ENCODE measurements around the gene CDK5. TPM values are rescaled to one million over a fixed set of nuclear protein-coding genes. Genes with fewer than 3 reads are reported as not detected.

Gene CDK5
- 82.2 and 88.3 TPM in 2 replicates for polyA plus RNA-seq
- polyA minus RNA-seq = 49.3 and 49.7 TPM in 2 replicates

- peak within 1 kb of the TSS; percentile 95 for H3K27ac ChIP-seq (ENCODE audit: low read length)
- no peak for TF ChIP-seq POLR2AphosphoS5 (IDR thresholded peaks at IDR 0.05)
- TF ChIP-seq RAD21 (conservative IDR thresholded peaks at IDR 0.05) = peak; percentile 28
- TF ChIP-seq TAF1 (IDR thresholded peaks at IDR 0.05; ENCODE audit: low read depth) = peak; percentile 28
- peak within 1 kb of the TSS; percentile 84 for H2AFZ ChIP-seq (ENCODE audit: low read depth, low read length)
- H3K4me2 ChIP-seq (ENCODE audit: low read length) = peak within 1 kb of the TSS; percentile 94
- H3K36me3 ChIP-seq (ENCODE audit: insufficient read depth, low read length) = no peaks in the 10 kb centered on the region
- peak within 1 kb of the TSS; percentile 88 for H3K9ac ChIP-seq (ENCODE audit: low read length)
- H3K27me3 ChIP-seq (ENCODE audit: insufficient read depth, low read depth, low read length) = peaks cover 7% of the 10 kb centered on the region
- peak within 1 kb of the TSS; percentile 92 for H3K4me3 ChIP-seq (ENCODE audit: low read length)
- no peaks in the 10 kb centered on the region for H3K79me2 ChIP-seq (replicated peaks; ENCODE audit: insufficient read depth, low read length)
- no peaks in the 10 kb centered on the region for H3K9me2 ChIP-seq (ENCODE audit: insufficient read depth, low read length)
- peaks cover 6% of the 10 kb centered on the region for H3F3A ChIP-seq (ENCODE audit: insufficient read depth, low read length, poor library complexity, severe bottlenecking)
- H4K20me1 ChIP-seq (ENCODE audit: insufficient read depth) = no peaks in the 10 kb centered on the region
- no peaks in the 10 kb centered on the region for H3K9me3 ChIP-seq (ENCODE audit: low read length)
Measured at GRCh38 chr7:151057506-151057988, at the start of gene CDK5. CDK5 (minus strand) TSS chr7:151057897; CDS start chr7:151057848, 49 bp downstream.

- Histone ChIP-seq H4K20me1 (ENCODE audit: insufficient read depth) (peaks cover 2% of the 10 kb centered on the region), H2AFZ (ENCODE audit: low read depth, low read length) (no peak overlapping the region), H3K4me2 (ENCODE audit: low read length) (no peak overlapping the region), H3K27ac (ENCODE audit: low read length) (no peak overlapping the region), H3K4me3 (ENCODE audit: low read length) (no peak overlapping the region), H3K36me3 (ENCODE audit: insufficient read depth, low read length) (no peaks in the 10 kb centered on the region), H3K9me2 (ENCODE audit: insufficient read depth, low read length) (no peaks in the 10 kb centered on the region), H3K79me2 (replicated peaks; ENCODE audit: insufficient read depth, low read length) (peaks cover 6% of the 10 kb centered on the region), H3K9me3 (ENCODE audit: low read length) (no peaks in the 10 kb centered on the region), H3K27me3 (ENCODE audit: insufficient read depth, low read depth, low read length) (no peaks in the 10 kb centered on the region), H3F3A (ENCODE audit: insufficient read depth, low read length, poor library complexity, severe bottlenecking) (no peaks in the 10 kb centered on the region), H3K9ac (ENCODE audit: low read length) (no peak overlapping the region)
- TF ChIP-seq TAF1 (IDR thresholded peaks at IDR 0.05; ENCODE audit: low read depth) = no peak
Measured at GRCh38 chr7:151104411-151105235, 46.9 kb upstream of the CDK5 start.

- no peak overlapping the region for H3K4me2 ChIP-seq (ENCODE audit: low read length)
- H3K27ac ChIP-seq (ENCODE audit: low read length) = no peak overlapping the region
- H3K9me3 ChIP-seq (ENCODE audit: low read length) = no peaks in the 10 kb centered on the region
- peaks cover 4% of the 10 kb centered on the region for H4K20me1 ChIP-seq (ENCODE audit: insufficient read depth)
- H3K4me3 ChIP-seq (ENCODE audit: low read length) = no peak overlapping the region
- no peaks in the 10 kb centered on the region for H3K27me3 ChIP-seq (ENCODE audit: insufficient read depth, low read depth, low read length)
- H3K79me2 ChIP-seq (replicated peaks; ENCODE audit: insufficient read depth, low read length) = peaks cover 10% of the 10 kb centered on the region
- H3F3A ChIP-seq (ENCODE audit: insufficient read depth, low read length, poor library complexity, severe bottlenecking) = no peaks in the 10 kb centered on the region
- H3K9ac ChIP-seq (ENCODE audit: low read length) = no peak overlapping the region
- H3K9me2 ChIP-seq (ENCODE audit: insufficient read depth, low read length) = no peaks in the 10 kb centered on the region
- TF ChIP-seq EP300 (conservative IDR thresholded peaks at IDR 0.05; ENCODE audit: poor library complexity, severe bottlenecking) (no peak), CTCF (IDR thresholded peaks at IDR 0.05; ENCODE audit: poor library complexity, severe bottlenecking) (no peak), MXI1 (conservative IDR thresholded peaks at IDR 0.05; ENCODE audit: poor library complexity, severe bottlenecking) (no peak), POLR2AphosphoS5 (IDR thresholded peaks at IDR 0.05) (no peak), TAF1 (IDR thresholded peaks at IDR 0.05; ENCODE audit: low read depth) (no peak), REST (IDR thresholded peaks at IDR 0.05; ENCODE audit: borderline replicate concordance) (no peak), RAD21 (conservative IDR thresholded peaks at IDR 0.05) (no peak), EZH2 (IDR thresholded peaks at IDR 0.05; ENCODE audit: borderline replicate concordance, insufficient read depth, low read length, poor library complexity, severe bottlenecking) (no peak), SMC3 (conservative IDR thresholded peaks at IDR 0.05; ENCODE audit: poor library complexity) (no peak)
- no peaks in the 10 kb centered on the region for H3K36me3 ChIP-seq (ENCODE audit: insufficient read depth, low read length)
- H2AFZ ChIP-seq (ENCODE audit: low read depth, low read length) = no peak overlapping the region
Measured at GRCh38 chr7:151103973-151104372, 46.3 kb upstream of the CDK5 start.
